ENCODE data around the gene HOXD9.

Gene HOXD9

GRCh38 chr2:176142281-176142680, 19.8 kb downstream of the HOXD9 start:
- no peak for TF ChIP-seq SPI1 (IDR thresholded peaks at IDR 0.05; ENCODE audit: low read depth, low read length)
- no peak for TF ChIP-seq POLR2A (IDR thresholded peaks at IDR 0.05; ENCODE audit: low read depth, low read length)
- TF ChIP-seq POU2F2 (IDR thresholded peaks at IDR 0.05; ENCODE audit: low read depth, low read length) = no peak
- TF ChIP-seq POLR2AphosphoS5 (IDR thresholded peaks at IDR 0.05; ENCODE audit: low read depth, low read length) = no peak
- TF ChIP-seq PAX5 (IDR thresholded peaks at IDR 0.05; ENCODE audit: insufficient read depth, low read length, severe bottlenecking) = no peak
- no peak for TF ChIP-seq TAF1 (IDR thresholded peaks at IDR 0.05; ENCODE audit: low read depth, low read length)
- DNase-seq (ENCODE audit: insufficient read length, low spot score) = no peak
- no peak for FAIRE-seq

- FAIRE-seq (no peak), DNase-seq (ENCODE audit: insufficient read length, low spot score) (no peak)
- TF ChIP-seq POLR2AphosphoS5 (IDR thresholded peaks at IDR 0.05; ENCODE audit: low read depth, low read length) = no peak
These were observed 22.8 kb downstream of the HOXD9 start for GRCh38 chr2:176145085-176145969.

GRCh38 chr2:176146101-176146500, 23.6 kb downstream of the HOXD9 start:
- no peak for TF ChIP-seq POU2F2 (IDR thresholded peaks at IDR 0.05; ENCODE audit: low read depth, low read length)
- FAIRE-seq = no peak
- DNase-seq (ENCODE audit: insufficient read length, low spot score) = no peak

GRCh38 chr2:176146645-176147044, 24.1 kb downstream of the HOXD9 start:
- DNase-seq (ENCODE audit: insufficient read length, low spot score) = no peak
- TF ChIP-seq TAF1 (IDR thresholded peaks at IDR 0.05; ENCODE audit: low read depth, low read length) (no peak), POLR2AphosphoS5 (IDR thresholded peaks at IDR 0.05; ENCODE audit: low read depth, low read length) (no peak), POLR2A (IDR thresholded peaks at IDR 0.05; ENCODE audit: low read depth, low read length) (no peak), PAX5 (IDR thresholded peaks at IDR 0.05; ENCODE audit: insufficient read depth, low read length, severe bottlenecking) (no peak), SPI1 (IDR thresholded peaks at IDR 0.05; ENCODE audit: low read depth, low read length) (no peak), POU2F2 (IDR thresholded peaks at IDR 0.05; ENCODE audit: low read depth, low read length) (no peak)
- no peak for FAIRE-seq

GRCh38 chr2:176147210-176147799, 24.8 kb downstream of the HOXD9 start:
- DNase-seq (ENCODE audit: insufficient read length, low spot score) (no peak), FAIRE-seq (no peak)
- no peak for TF ChIP-seq TAF1 (IDR thresholded peaks at IDR 0.05; ENCODE audit: low read depth, low read length)
- TF ChIP-seq POU2F2 (IDR thresholded peaks at IDR 0.05; ENCODE audit: low read depth, low read length) = no peak

- FAIRE-seq (no peak), DNase-seq (ENCODE audit: insufficient read length, low spot score) (no peak)
- TF ChIP-seq TAF1 (IDR thresholded peaks at IDR 0.05; ENCODE audit: low read depth, low read length) (no peak), POU2F2 (IDR thresholded peaks at IDR 0.05; ENCODE audit: low read depth, low read length) (no peak)
These were observed 25.4 kb downstream of the HOXD9 start for GRCh38 chr2:176147800-176148496.

- TF ChIP-seq POLR2AphosphoS5 (IDR thresholded peaks at IDR 0.05; ENCODE audit: low read depth, low read length) (no peak), POU2F2 (IDR thresholded peaks at IDR 0.05; ENCODE audit: low read depth, low read length) (no peak), TAF1 (IDR thresholded peaks at IDR 0.05; ENCODE audit: low read depth, low read length) (no peak), SPI1 (IDR thresholded peaks at IDR 0.05; ENCODE audit: low read depth, low read length) (no peak), POLR2A (IDR thresholded peaks at IDR 0.05; ENCODE audit: low read depth, low read length) (no peak), PAX5 (IDR thresholded peaks at IDR 0.05; ENCODE audit: insufficient read depth, low read length, severe bottlenecking) (no peak)
- no peak for DNase-seq (ENCODE audit: insufficient read length, low spot score)
- FAIRE-seq = no peak
These were observed 26.4 kb downstream of the HOXD9 start for GRCh38 chr2:176148751-176149421.

- DNase-seq (ENCODE audit: insufficient read length, low spot score) (no peak), FAIRE-seq (no peak)
- TF ChIP-seq POLR2A (IDR thresholded peaks at IDR 0.05; ENCODE audit: low read depth, low read length) = no peak
These were observed 27.0 kb downstream of the HOXD9 start for GRCh38 chr2:176149481-176149938.

- FAIRE-seq = no peak
- no peak for DNase-seq (ENCODE audit: insufficient read length, low spot score)
- TF ChIP-seq SPI1 (IDR thresholded peaks at IDR 0.05; ENCODE audit: low read depth, low read length) = no peak
- TF ChIP-seq PAX5 (IDR thresholded peaks at IDR 0.05; ENCODE audit: insufficient read depth, low read length, severe bottlenecking) = no peak
- TF ChIP-seq TAF1 (IDR thresholded peaks at IDR 0.05; ENCODE audit: low read depth, low read length) = no peak
- TF ChIP-seq POLR2AphosphoS5 (IDR thresholded peaks at IDR 0.05; ENCODE audit: low read depth, low read length) = no peak
- TF ChIP-seq POLR2A (IDR thresholded peaks at IDR 0.05; ENCODE audit: low read depth, low read length) = no peak
- no peak for TF ChIP-seq POU2F2 (IDR thresholded peaks at IDR 0.05; ENCODE audit: low read depth, low read length)
These were observed 27.5 kb downstream of the HOXD9 start for GRCh38 chr2:176149939-176150583.
